ENCODE results near the gene SEMA6C. TPM values are rescaled to one million over a fixed set of nuclear protein-coding genes. Genes with fewer than 3 reads are reported as not detected.

SEMA6C gene
- polyA plus RNA-seq, 1 donor (not counting 4 experiments of a cell fraction or from before 2014, with no cell fraction given) = 0.93 TPM

DNA sequence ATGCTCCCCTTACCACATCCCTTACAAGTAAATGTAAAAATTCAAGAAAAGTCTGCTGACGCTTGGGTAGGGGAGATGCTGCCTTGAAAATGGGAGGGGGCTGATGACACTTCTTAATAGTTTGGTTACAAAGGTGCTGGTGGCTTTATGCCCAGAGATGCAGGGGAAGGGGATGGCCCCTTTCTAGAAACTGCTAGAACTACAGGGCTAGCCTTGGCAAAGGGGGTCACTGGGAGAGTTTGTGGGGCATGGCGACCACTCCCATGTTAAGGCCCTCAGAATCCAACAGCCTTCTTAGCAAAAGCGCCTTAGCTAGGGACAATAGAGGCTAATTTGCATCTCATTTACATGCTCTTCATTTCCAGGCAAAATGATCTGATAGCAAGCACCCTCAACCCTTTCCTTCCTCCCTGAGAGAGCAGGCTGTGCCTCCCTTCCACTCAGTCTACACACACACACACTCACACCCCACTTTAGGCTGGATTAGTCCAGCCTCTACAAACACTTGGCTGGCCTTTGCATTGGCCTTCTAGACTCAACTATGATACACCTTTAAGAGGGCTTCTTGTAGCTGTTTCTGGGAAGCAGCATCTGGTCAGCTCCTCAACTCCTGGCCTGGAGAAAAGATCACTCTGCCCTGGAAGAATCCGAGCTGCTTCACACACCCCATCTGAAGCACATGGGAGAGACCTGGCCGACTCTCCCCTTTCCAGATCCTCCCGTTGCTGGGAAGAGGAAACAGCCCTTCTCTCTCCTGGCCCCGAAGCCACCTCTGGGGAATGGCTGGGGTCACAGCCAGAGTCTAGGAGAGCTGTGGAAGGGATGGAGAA, 1.7 kb downstream of the SEMA6C start:
- no peaks in the 10 kb centered on the region for H3K9me1 ChIP-seq (ENCODE audit: control insufficient read depth, extremely low read depth, insufficient read depth, low read length)
- no peaks in the 10 kb centered on the region for H3K36me3 ChIP-seq (ENCODE audit: control insufficient read depth in 2 of 2, extremely low read depth in 1 of 2, insufficient read depth in 2 of 2, low read length in 2 of 2)
- H3K4me1 ChIP-seq (ENCODE audit: control insufficient read depth, extremely low read depth, insufficient read depth, low read length) = peaks cover 15% of the 10 kb centered on the region
- H3K9ac ChIP-seq (ENCODE audit: control insufficient read depth, extremely low read depth, insufficient read depth, low read length) = no peak overlapping the region
- dilution Hi-C loops (cut with MboI; ENCODE audit: extremely low pct_ligation_motif_present, low sequenced_read_pairs) = no loop called here
- H3K4me2 ChIP-seq (ENCODE audit: control insufficient read depth, extremely low read depth, insufficient read depth, low read depth, low read length) = no peak overlapping the region
- no peak overlapping the region for H2AFZ ChIP-seq (ENCODE audit: control insufficient read depth, low read length)
- peaks cover 15% of the 10 kb centered on the region for H3K27me3 ChIP-seq (ENCODE audit: control insufficient read depth, extremely low read depth, insufficient read depth, low read length)
- no peaks in the 10 kb centered on the region for H3K79me2 ChIP-seq (ENCODE audit: control insufficient read depth, insufficient read depth, low read length)
- no peaks in the 10 kb centered on the region for H4K20me1 ChIP-seq (ENCODE audit: control insufficient read depth, extremely low read depth, insufficient read depth, low read length)
- no peak for DNase-seq (ENCODE audit: low read depth, low spot score)
- no peak overlapping the region for H3K27ac ChIP-seq (ENCODE audit: control insufficient read depth, insufficient read depth, low read length)
- H3K9me3 ChIP-seq (ENCODE audit: control insufficient read depth, low read depth, low read length) = no peaks in the 10 kb centered on the region
- H3K4me3 ChIP-seq (ENCODE audit: control insufficient read depth in 2 of 3, extremely low read depth in 1 of 3, insufficient read depth in 2 of 3, low read depth in 1 of 3, low read length in 3 of 3) = no peak overlapping the region
- TF ChIP-seq CTCF (optimal IDR thresholded peaks at IDR 0.05 in 1 of 3, IDR thresholded peaks at IDR 0.05 in 1 of 3, conservative IDR thresholded peaks at IDR 0.05 in 1 of 3; ENCODE audit: extremely low read depth in 1 of 3, insufficient read depth in 2 of 3, low read length in 3 of 3) (no peak), EZH2 (IDR thresholded peaks at IDR 0.05; ENCODE audit: low read length) (no peak)
- no peak for FAIRE-seq

- no peak for FAIRE-seq
- no peaks in the 10 kb centered on the region for H3K79me2 ChIP-seq (ENCODE audit: control insufficient read depth, insufficient read depth, low read length)
- H3K9me1 ChIP-seq (ENCODE audit: control insufficient read depth, extremely low read depth, insufficient read depth, low read length) = no peaks in the 10 kb centered on the region
- H3K4me3 ChIP-seq (ENCODE audit: control insufficient read depth in 2 of 3, extremely low read depth in 1 of 3, insufficient read depth in 2 of 3, low read depth in 1 of 3, low read length in 3 of 3) = no peak overlapping the region
- no peaks in the 10 kb centered on the region for H3K9me3 ChIP-seq (ENCODE audit: control insufficient read depth, low read depth, low read length)
- no peaks in the 10 kb centered on the region for H4K20me1 ChIP-seq (ENCODE audit: control insufficient read depth, extremely low read depth, insufficient read depth, low read length)
- H3K4me1 ChIP-seq (ENCODE audit: control insufficient read depth, extremely low read depth, insufficient read depth, low read length) = peaks cover 15% of the 10 kb centered on the region
- DNase-seq (ENCODE audit: low read depth, low spot score) = no peak
- H3K9ac ChIP-seq (ENCODE audit: control insufficient read depth, extremely low read depth, insufficient read depth, low read length) = no peak overlapping the region
- H3K27ac ChIP-seq (ENCODE audit: control insufficient read depth, insufficient read depth, low read length) = no peak overlapping the region
- no peak overlapping the region for H2AFZ ChIP-seq (ENCODE audit: control insufficient read depth, low read length)
- no peaks in the 10 kb centered on the region for H3K36me3 ChIP-seq (ENCODE audit: control insufficient read depth in 2 of 2, extremely low read depth in 1 of 2, insufficient read depth in 2 of 2, low read length in 2 of 2)
- H3K4me2 ChIP-seq (ENCODE audit: control insufficient read depth, extremely low read depth, insufficient read depth, low read depth, low read length) = no peak overlapping the region
- no peak for TF ChIP-seq CTCF (optimal IDR thresholded peaks at IDR 0.05 in 1 of 3, IDR thresholded peaks at IDR 0.05 in 1 of 3, conservative IDR thresholded peaks at IDR 0.05 in 1 of 3; ENCODE audit: extremely low read depth in 1 of 3, insufficient read depth in 2 of 3, low read length in 3 of 3)
- dilution Hi-C loops (cut with MboI; ENCODE audit: extremely low pct_ligation_motif_present, low sequenced_read_pairs) = no loop called here
- H3K27me3 ChIP-seq (ENCODE audit: control insufficient read depth, extremely low read depth, insufficient read depth, low read length) = peaks cover 15% of the 10 kb centered on the region
Measured at GRCh38 chr1:151143986-151144385, 2.4 kb downstream of the SEMA6C start.
